Natural killer cell (primary cell): Measurements from ENCODE around the gene AOAH. TPM values are rescaled to one million over a fixed set of nuclear protein-coding genes. Genes with fewer than 3 reads are reported as not detected.

ENCODE experiments used
- ATAC-seq, 3 donors: fragments of 150-1000 bp in 2 of 3; fragments of 200-7000 bp in 1 of 3; cut with Tn5 transposase; 1 replicate in 1 of 3; 2 replicates in 2 of 3; pipeline ENCODE4 v1.10.0; 2021; ENCODE audit warnings: mild to moderate bottlenecking in 2 of 3, moderate library complexity in 2 of 3
- DNase-seq, 2 donors: peaks; one replicate each; pipeline versions ENCODE4 v3.0.0 to v3.0.0-alpha.2; 2013 to 2021; ENCODE audit warnings: mixed read lengths in 1 of 2
- H3K27ac ChIP-seq: one replicate; pipeline ENCODE4 v1.5.1; 2013; ENCODE audit warnings: mild to moderate bottlenecking, low read length
- H3K27me3 ChIP-seq: one replicate; pipeline ENCODE4 v1.6.1; 2013; ENCODE audit warnings: low read length; ENCODE audit not compliant: control insufficient read depth, insufficient read depth
- H3K36me3 ChIP-seq: one replicate; pipeline ENCODE4 v1.6.1; 2013; ENCODE audit warnings: low read length; ENCODE audit not compliant: control insufficient read depth, insufficient read depth
- H3K4me1 ChIP-seq: one replicate; pipeline ENCODE4 v1.6.1; 2013; ENCODE audit warnings: low read length; ENCODE audit not compliant: control insufficient read depth, insufficient read depth
- H3K4me3 ChIP-seq: one replicate; pipeline ENCODE4 v1.5.1; 2013; ENCODE audit warnings: low read length
- H3K9me3 ChIP-seq: one replicate; pipeline ENCODE4 v1.6.1; 2013; ENCODE audit warnings: low read length; ENCODE audit not compliant: control insufficient read depth, insufficient read depth
- H3K27ac Mint-ChIP-seq, 2 donors: one replicate each; pipeline ENCODE4 v1.8.0; 2022; ENCODE audit warnings: mild to moderate bottlenecking in 2 of 2, mixed read lengths in 2 of 2, moderate library complexity in 1 of 2
- H3K27me3 Mint-ChIP-seq, 2 donors: one replicate each; pipeline ENCODE4 v1.8.0; 2022; ENCODE audit warnings: low read depth in 2 of 2, mixed read lengths in 2 of 2
- H3K36me3 Mint-ChIP-seq: one replicate; pipeline ENCODE4 v1.8.0; 2022; ENCODE audit warnings: mixed read lengths
- H3K4me1 Mint-ChIP-seq, 2 donors: one replicate each; pipeline ENCODE4 v1.8.0; 2022; ENCODE audit warnings: mixed read lengths in 2 of 2
- H3K4me3 Mint-ChIP-seq: one replicate; pipeline ENCODE4 v1.8.0; 2022; ENCODE audit warnings: mild to moderate bottlenecking, moderate library complexity, mixed read lengths
- H3K9me3 Mint-ChIP-seq, 2 donors: one replicate each; pipeline ENCODE4 v1.8.0; 2022; ENCODE audit warnings: mixed read lengths in 2 of 2
- CTCF ChIP-seq: fragments of 200-600 bp; IDR thresholded peaks from one replicate; pipeline ENCODE4 v1.8.0; 2022; ENCODE audit warnings: antibody characterized with exemption
- WGBS: methylation state at CpG from one replicate; pipeline ENCODE4 v1.1.7; 2013; ENCODE audit warnings: missing lambda C conversion rate; ENCODE audit not compliant: insufficient coverage; 5-methylcytosine and 5-hydroxymethylcytosine counted together
- intact Hi-C: fragments of 100-400 bp; cut with micrococcal nuclease; formaldehyde crosslinking; loops from one replicate; pipeline ENCODE4 v1.14.2; 2022
- total RNA-seq, 4 donors: library from RNA; stranded (reverse); fragments of 120-200 nt in 1 of 4; gene quantifications; one replicate each; pipeline versions ENCODE4 v1.2.3 to v1.2.4, GENCODE V29; 2013 to 2022

Gene AOAH
- total RNA-seq, 3 donors from 2014 or later (not counting 1 experiment from before 2014, with no cell fraction given), result 263 to 403 (median 312) TPM

- no peak for ATAC-seq
- Histone ChIP-seq H3K36me3 (peaks cover 80% of the 10 kb centered on the region), H3K9me3 (no peaks in the 10 kb centered on the region), H3K4me1 (peaks cover 29% of the 10 kb centered on the region), H3K27me3 (no peaks in the 10 kb centered on the region), H3K27ac (no peak overlapping the region), H3K4me3 (no peak overlapping the region)
- H3K36me3 Mint-ChIP-seq, result peaks cover 43% of the 10 kb centered on the region
- no peaks in the 10 kb centered on the region for H3K9me3 Mint-ChIP-seq
- no peak for TF ChIP-seq CTCF
- no peak overlapping the region for H3K4me3 Mint-ChIP-seq
- intact Hi-C loops, result no loop called here
- DNase-seq, result no peak
- peak overlapping the region; percentile 96 to 99 for H3K27ac Mint-ChIP-seq
- H3K4me1 Mint-ChIP-seq, result peaks cover 61 to 69% of the 10 kb centered on the region in 2 donors
- no peaks in the 10 kb centered on the region for H3K27me3 Mint-ChIP-seq
- 81% methylated on average over 3 of the region's 3 CpGs for WGBS
Observed at GRCh38 chr7:36635091-36635490, 89.2 kb downstream of the AOAH start.

- Mint-ChIP-seq H3K4me3 (no peak overlapping the region), H3K27me3 (no peaks in the 10 kb centered on the region), H3K4me1 (peaks cover 56 to 64% of the 10 kb centered on the region in 2 donors), H3K9me3 (no peaks in the 10 kb centered on the region), H3K27ac (peak overlapping the region; percentile 88 to 96), H3K36me3 (peaks cover 42% of the 10 kb centered on the region)
- intact Hi-C loops, result no loop called here
- DNase-seq (no peak), ATAC-seq (no peak)
- 93% methylated on average over 9 of the region's 9 CpGs for WGBS
- H3K4me3 ChIP-seq, result no peak overlapping the region
- H3K27me3 ChIP-seq, result no peaks in the 10 kb centered on the region
- TF ChIP-seq CTCF, result no peak
- no peaks in the 10 kb centered on the region for H3K9me3 ChIP-seq
- H3K4me1 ChIP-seq, result peaks cover 12% of the 10 kb centered on the region
- H3K27ac ChIP-seq, result no peak overlapping the region
- peaks cover 94% of the 10 kb centered on the region for H3K36me3 ChIP-seq
Observed at GRCh38 chr7:36633377-36633776, 90.9 kb downstream of the AOAH start.

- H3K4me1 ChIP-seq, result peaks cover 5% of the 10 kb centered on the region
- H3K27me3 ChIP-seq, result no peaks in the 10 kb centered on the region
- no peak overlapping the region for H3K4me3 ChIP-seq
- H3K27ac Mint-ChIP-seq, result peak overlapping the region; percentile 83 to 96
- H3K27me3 Mint-ChIP-seq, result no peaks in the 10 kb centered on the region
- intact Hi-C loops, result no loop called here
- TF ChIP-seq CTCF, result no peak
- H3K9me3 ChIP-seq, result no peaks in the 10 kb centered on the region
- H3K27ac ChIP-seq, result no peak overlapping the region
- H3K36me3 ChIP-seq, result peaks cover 93% of the 10 kb centered on the region
- H3K4me1 Mint-ChIP-seq, result peaks cover 59% of the 10 kb centered on the region in 2 donors
- ATAC-seq, result no peak
- no peak for DNase-seq
- 87% methylated on average over 6 of the region's 6 CpGs for WGBS
- H3K4me3 Mint-ChIP-seq, result no peak overlapping the region
- H3K36me3 Mint-ChIP-seq, result peaks cover 45% of the 10 kb centered on the region
- H3K9me3 Mint-ChIP-seq, result no peaks in the 10 kb centered on the region
Observed at GRCh38 chr7:36630112-36630650, 94.1 kb downstream of the AOAH start.

- Histone ChIP-seq H3K27me3 (no peaks in the 10 kb centered on the region), H3K4me1 (peaks cover 13% of the 10 kb centered on the region), H3K4me3 (no peak overlapping the region), H3K9me3 (no peaks in the 10 kb centered on the region), H3K27ac (no peak overlapping the region), H3K36me3 (peaks cover 87% of the 10 kb centered on the region)
- ATAC-seq (no peak), DNase-seq (no peak)
- H3K9me3 Mint-ChIP-seq, result no peaks in the 10 kb centered on the region
- H3K36me3 Mint-ChIP-seq, result peaks cover 41% of the 10 kb centered on the region
- 100% methylated on average over 1 of the region's 1 CpG for WGBS
- no peak overlapping the region for H3K4me3 Mint-ChIP-seq
- no peak for TF ChIP-seq CTCF
- H3K27me3 Mint-ChIP-seq, result no peaks in the 10 kb centered on the region
- peak overlapping the region; percentile 83 to 96 for H3K27ac Mint-ChIP-seq
- intact Hi-C loops, result no loop called here
- H3K4me1 Mint-ChIP-seq, result peaks cover 59 to 62% of the 10 kb centered on the region in 2 donors
Observed at GRCh38 chr7:36629351-36629750, 94.9 kb downstream of the AOAH start.
